ENCODE measurements around the gene IPO7. TPM values are rescaled to one million over a fixed set of nuclear protein-coding genes. Genes with fewer than 3 reads are reported as not detected.
A peak's percentile ranks its signal among the peaks of the same experiment; 100 is the strongest.

IPO7 gene
- total RNA-seq, 1 experiment from 2014 or later = 78.9 TPM

- H3K4me3 ChIP-seq (ENCODE audit: low read length) = peak overlapping the region; percentile 81
- H3K9me2 ChIP-seq (replicated peaks; ENCODE audit: low read length) = no peaks in the 10 kb centered on the region
- peak overlapping the region; percentile 98 for H3K27ac ChIP-seq (ENCODE audit: low read length)
- ATAC-seq (no peak), DNase-seq (peak; percentile 7)
- H2AFZ ChIP-seq (ENCODE audit: low read length) = no peak overlapping the region
- H3K9ac ChIP-seq (ENCODE audit: low read length) = peak overlapping the region; percentile 100
- no peaks in the 10 kb centered on the region for H4K20me1 ChIP-seq (ENCODE audit: low read length)
- TF ChIP-seq EZH2phosphoT487 (IDR thresholded peaks at IDR 0.05; ENCODE audit: borderline replicate concordance, low read length) (no peak), EZH2 (IDR thresholded peaks at IDR 0.05; ENCODE audit: low read length, unreplicated experiment) (no peak), CTCF (conservative IDR thresholded peaks at IDR 0.05; ENCODE audit: low read depth, low read length) (no peak)
- intact Hi-C loops (cut with micrococcal nuclease) = loop anchor here (2.0 kb wide), 2 partner anchors 45 to 105 kb away; no protein-coding TSS in a partner anchor
- no peaks in the 10 kb centered on the region for H3K36me3 ChIP-seq (ENCODE audit: low read depth, low read length)
- peaks cover 63% of the 10 kb centered on the region for H3K79me2 ChIP-seq (ENCODE audit: low read length)
- no peaks in the 10 kb centered on the region for H3K27me3 ChIP-seq (ENCODE audit: low read length)
- no peaks in the 10 kb centered on the region for H3K9me3 ChIP-seq (ENCODE audit: low read length)
- H3F3A ChIP-seq (ENCODE audit: low read length, unreplicated experiment) = peaks cover 6% of the 10 kb centered on the region
- peak overlapping the region; percentile 90 for H3K4me2 ChIP-seq (ENCODE audit: low read length)
- H3K4me1 ChIP-seq (ENCODE audit: insufficient read depth, low read length) = peaks cover 18% of the 10 kb centered on the region
- POLR2A ChIA-PET (ENCODE audit: unreplicated experiment) = no interaction called here
- BruUV-seq (replicated peaks) = TSS peak; percentile 80
- CTCF ChIA-PET = interaction anchor here (0.5 to 1.0 kb wide), 3 partner anchors 45 to 519 kb away, joined by 3 to 5 read pairs (median 5); no protein-coding TSS in a partner anchor
Observed at GRCh38 chr11:9461760-9462134, 77.3 kb downstream of the IPO7 start.

DNA sequence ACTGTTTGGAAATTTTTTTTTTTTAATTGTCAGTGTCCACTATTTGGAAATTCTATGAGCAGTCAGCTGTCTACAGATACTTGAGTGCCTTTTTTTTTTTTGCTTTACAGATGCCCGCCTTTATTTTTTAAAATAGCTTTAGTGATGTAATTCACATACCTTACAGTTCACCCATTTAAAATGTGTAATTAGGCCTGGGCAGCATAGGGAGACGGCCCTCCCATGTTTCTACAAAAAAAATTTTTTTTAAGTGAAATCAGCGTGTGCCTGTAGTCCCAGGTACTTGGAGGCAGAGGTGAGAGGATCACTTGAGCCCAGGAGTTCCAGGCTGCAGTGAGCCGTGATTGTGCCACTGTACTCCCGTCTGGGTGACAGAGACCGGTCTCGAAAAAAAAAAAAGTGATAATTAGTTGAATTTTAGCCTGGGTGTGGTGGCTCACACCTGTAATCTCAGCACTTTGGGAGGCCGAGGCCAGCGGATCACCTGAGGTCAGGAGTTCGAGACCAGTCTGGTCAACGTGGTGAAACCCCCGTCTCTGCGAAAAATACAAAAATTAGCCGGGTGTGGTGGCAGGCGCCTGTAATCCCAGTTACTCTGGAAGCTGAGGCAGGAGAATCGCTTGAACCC, 77.8 kb downstream of the IPO7 start:
- Histone ChIP-seq H3K4me1 (ENCODE audit: insufficient read depth, low read length) (peaks cover 18% of the 10 kb centered on the region), H2AFZ (ENCODE audit: low read length) (no peak overlapping the region), H3K27me3 (ENCODE audit: low read length) (no peaks in the 10 kb centered on the region), H3K4me3 (ENCODE audit: low read length) (peak overlapping the region; percentile 81), H3K9me3 (ENCODE audit: low read length) (no peaks in the 10 kb centered on the region), H3K4me2 (ENCODE audit: low read length) (peak overlapping the region; percentile 90), H4K20me1 (ENCODE audit: low read length) (no peaks in the 10 kb centered on the region), H3K9ac (ENCODE audit: low read length) (peak overlapping the region; percentile 100), H3F3A (ENCODE audit: low read length, unreplicated experiment) (peaks cover 6% of the 10 kb centered on the region), H3K36me3 (ENCODE audit: low read depth, low read length) (no peaks in the 10 kb centered on the region), H3K9me2 (replicated peaks; ENCODE audit: low read length) (no peaks in the 10 kb centered on the region), H3K27ac (ENCODE audit: low read length) (peak overlapping the region; percentile 98; the same call in 1 of the 2 replicates), H3K79me2 (ENCODE audit: low read length) (peaks cover 63% of the 10 kb centered on the region)
- CTCF ChIA-PET = interaction anchor here (0.5 to 1.0 kb wide), 3 partner anchors 44 to 520 kb away, joined by 3 to 5 read pairs (median 5); no protein-coding TSS in a partner anchor
- POLR2A ChIA-PET (ENCODE audit: unreplicated experiment) = no interaction called here
- no peak for TF ChIP-seq EZH2phosphoT487 (IDR thresholded peaks at IDR 0.05; ENCODE audit: borderline replicate concordance, low read length)
- no peak for TF ChIP-seq CTCF (conservative IDR thresholded peaks at IDR 0.05; ENCODE audit: low read depth, low read length)
- TF ChIP-seq EZH2 (IDR thresholded peaks at IDR 0.05; ENCODE audit: low read length, unreplicated experiment) = no peak
- DNase-seq (no peak), ATAC-seq (no peak)
- intact Hi-C loops (cut with micrococcal nuclease) = no loop called here
- BruUV-seq (replicated peaks) = no TSS peak

Data from PC-3 (cell line).